Esophagus squamous epithelium (tissue), 5 donors: ENCODE data around the gene BLOC1S1. TPM values are rescaled to one million over a fixed set of nuclear protein-coding genes. Genes with fewer than 3 reads are reported as not detected.

Experiments
- DNase-seq: peaks from one replicate; lab custom pipeline; 2025; lab: John Stamatoyannopoulos, UW
- H3K27ac ChIP-seq, 4 donors: fragments of 200-600 bp; sonication (generic); one replicate each; pipeline ENCODE4 v1.5.1; 2016 to 2019; ENCODE audit warnings: mild to moderate bottlenecking in 1 of 4
- H3K27me3 ChIP-seq, 4 donors: fragments of 200-600 bp; sonication (generic); 1 replicate in 3 of 4; 2 replicates in 1 of 4; pipeline versions ENCODE4 v1.5.1 to v1.6.0; 2017 to 2021; ENCODE audit warnings: antibody characterized with exemption in 1 of 4
- H3K36me3 ChIP-seq, 3 donors: fragments of 200-600 bp; sonication (generic); one replicate each; pipeline ENCODE4 v1.5.1; 2016 to 2019
- H3K4me1 ChIP-seq, 3 donors: fragments of 200-600 bp; sonication (generic); one replicate each; pipeline ENCODE4 v1.5.1; 2017 to 2019
- H3K4me3 ChIP-seq, 4 donors: fragments of 200-600 bp; sonication (generic); 1 replicate in 3 of 4; 2 replicates in 1 of 4; pipeline ENCODE4 v1.5.1; 2016 to 2019; ENCODE audit warnings: mild to moderate bottlenecking in 2 of 4, moderate library complexity in 1 of 4
- H3K9me3 ChIP-seq, 3 donors: fragments of 200-600 bp; sonication (generic); one replicate each; pipeline ENCODE4 v1.5.1; 2016 to 2019
- POLR2A ChIP-seq, 4 donors: fragments of 450-650 bp; IDR thresholded peaks; one replicate each; pipeline ENCODE4 v1.6.1; 2017; ENCODE audit warnings: antibody characterized with exemption in 4 of 4, mild to moderate bottlenecking in 4 of 4, moderate library complexity in 3 of 4
- WGBS, 2 donors: methylation state at CpG; one replicate each; pipeline ENCODE4 v1.1.5; 2018; 5-methylcytosine and 5-hydroxymethylcytosine counted together
- intact Hi-C: fragments of 100-400 bp; cut with DNase I; formaldehyde crosslinking; loops from one replicate; pipeline ENCODE4 v1.15.0; 2022
- total RNA-seq, 4 donors: library from RNA; depleted of rRNA; stranded (reverse); fragments of >200 nt; gene quantifications; one replicate each; pipeline ENCODE4 v1.1.0, GENCODE V29; 2016
- TF ChIP-seq, protein P1 (sequence below), 6 experiments: fragments of 450-650 bp in 4 of 6; fragments of 200-600 bp in 2 of 6; sonication (generic) in 2 of 6; IDR thresholded peaks; one replicate each; pipeline ENCODE4 v1.5.1; 2016 to 2019; ENCODE audit warnings: antibody characterized with exemption in 6 of 6, mild to moderate bottlenecking in 4 of 6, moderate library complexity in 4 of 6
- donor health status: DM: yes; HTN: yes; CAD: no.

BLOC1S1 gene
- total RNA-seq, 4 donors from 2014 or later = 117 to 211 (median 178) TPM

GRCh38 chr12:55682087-55682796 is 33.6 kb upstream of the BLOC1S1 start:
- Histone ChIP-seq H3K27me3 (peaks cover 0 to 12% (median 0%) of the 10 kb centered on the region in 4 donors), H3K4me3 (peak overlapping the region in 1 of 4 donors; percentile 39), H3K9me3 (no peaks in the 10 kb centered on the region), H3K4me1 (peaks cover 6 to 15% (median 10%) of the 10 kb centered on the region in 3 donors), H3K27ac (no peak overlapping the region), H3K36me3 (no peaks in the 10 kb centered on the region)
- no peak for TF ChIP-seq POLR2A (IDR thresholded peaks at IDR 0.05)
- TF ChIP-seq, protein P1, sequence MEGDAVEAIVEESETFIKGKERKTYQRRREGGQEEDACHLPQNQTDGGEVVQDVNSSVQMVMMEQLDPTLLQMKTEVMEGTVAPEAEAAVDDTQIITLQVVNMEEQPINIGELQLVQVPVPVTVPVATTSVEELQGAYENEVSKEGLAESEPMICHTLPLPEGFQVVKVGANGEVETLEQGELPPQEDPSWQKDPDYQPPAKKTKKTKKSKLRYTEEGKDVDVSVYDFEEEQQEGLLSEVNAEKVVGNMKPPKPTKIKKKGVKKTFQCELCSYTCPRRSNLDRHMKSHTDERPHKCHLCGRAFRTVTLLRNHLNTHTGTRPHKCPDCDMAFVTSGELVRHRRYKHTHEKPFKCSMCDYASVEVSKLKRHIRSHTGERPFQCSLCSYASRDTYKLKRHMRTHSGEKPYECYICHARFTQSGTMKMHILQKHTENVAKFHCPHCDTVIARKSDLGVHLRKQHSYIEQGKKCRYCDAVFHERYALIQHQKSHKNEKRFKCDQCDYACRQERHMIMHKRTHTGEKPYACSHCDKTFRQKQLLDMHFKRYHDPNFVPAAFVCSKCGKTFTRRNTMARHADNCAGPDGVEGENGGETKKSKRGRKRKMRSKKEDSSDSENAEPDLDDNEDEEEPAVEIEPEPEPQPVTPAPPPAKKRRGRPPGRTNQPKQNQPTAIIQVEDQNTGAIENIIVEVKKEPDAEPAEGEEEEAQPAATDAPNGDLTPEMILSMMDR (IDR thresholded peaks at IDR 0.05) = no peak
- DNase-seq = no peak
- WGBS, 2 donors = 62 to 78% methylated on average over 6 to 12 of the region's 13 CpGs
- intact Hi-C loops = no loop called here

- H3K9me3 ChIP-seq = no peaks in the 10 kb centered on the region
- WGBS, 2 donors = 87 to 96% methylated on average over 7 of the region's 7 CpGs
- no peak overlapping the region for H3K27ac ChIP-seq
- H3K4me3 ChIP-seq = no peak overlapping the region
- peaks cover 6 to 15% (median 10%) of the 10 kb centered on the region in 3 donors for H3K4me1 ChIP-seq
- no peak for DNase-seq
- TF ChIP-seq POLR2A (IDR thresholded peaks at IDR 0.05) = no peak
- TF ChIP-seq, protein P1 (IDR thresholded peaks at IDR 0.05) = no peak
- intact Hi-C loops = no loop called here
- peaks cover 0 to 12% (median 0%) of the 10 kb centered on the region in 4 donors for H3K27me3 ChIP-seq
- H3K36me3 ChIP-seq = peaks cover 0 to 5% (median 0%) of the 10 kb centered on the region in 3 donors
Measured at GRCh38 chr12:55683676-55684075, 32.2 kb upstream of the BLOC1S1 start.

DNA sequence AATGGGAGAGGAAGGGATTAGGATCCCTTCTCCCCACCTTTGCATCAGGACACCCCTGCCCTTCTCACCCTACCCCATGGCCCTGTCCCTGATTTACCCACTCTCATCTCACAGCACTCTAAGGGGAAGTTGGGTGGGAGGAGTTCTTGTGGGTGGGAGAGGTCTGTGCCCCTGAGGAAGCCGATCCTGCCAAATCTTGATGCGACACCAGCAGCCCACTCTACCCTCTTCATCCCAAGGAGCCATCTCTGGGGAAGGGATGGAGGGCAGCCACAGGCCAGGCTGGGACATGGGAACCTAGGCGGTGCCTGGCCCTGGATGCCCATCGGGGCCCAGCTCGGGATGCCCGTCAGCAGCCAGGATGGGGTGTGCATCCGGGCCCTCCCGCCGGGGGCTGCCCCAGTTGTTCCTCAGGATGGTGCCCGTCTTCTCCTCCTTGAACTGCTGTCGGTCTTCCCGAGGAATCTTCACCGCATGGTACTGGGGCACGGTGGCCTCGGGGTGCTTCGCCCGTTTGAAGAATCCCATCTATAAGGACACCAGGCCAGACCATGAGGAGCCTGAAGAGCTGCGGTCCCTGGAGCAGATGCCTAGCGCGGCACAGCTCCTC is 31.0 kb upstream of the BLOC1S1 start:
- TF ChIP-seq, protein P1 (IDR thresholded peaks at IDR 0.05) = no peak
- no peak for TF ChIP-seq POLR2A (IDR thresholded peaks at IDR 0.05)
- no peak overlapping the region for H3K4me3 ChIP-seq
- no peak for DNase-seq
- H3K9me3 ChIP-seq = no peaks in the 10 kb centered on the region
- H3K27ac ChIP-seq = no peak overlapping the region
- intact Hi-C loops = no loop called here
- WGBS, 2 donors = 89% methylated on average over 5 to 10 of the region's 20 CpGs
- H3K4me1 ChIP-seq = peaks cover 6 to 15% (median 10%) of the 10 kb centered on the region in 3 donors
- H3K36me3 ChIP-seq = peaks cover 0 to 5% (median 0%) of the 10 kb centered on the region in 3 donors
- H3K27me3 ChIP-seq = peaks cover 0 to 12% (median 0%) of the 10 kb centered on the region in 4 donors

GRCh38 chr12:55685671-55686070 is 30.2 kb upstream of the BLOC1S1 start:
- 87 to 89% methylated on average over 5 of the region's 5 CpGs for WGBS, 2 donors
- H3K9me3 ChIP-seq = no peaks in the 10 kb centered on the region
- no peak for TF ChIP-seq POLR2A (IDR thresholded peaks at IDR 0.05)
- TF ChIP-seq, protein P1 (IDR thresholded peaks at IDR 0.05) = no peak
- no peak overlapping the region for H3K4me3 ChIP-seq
- H3K4me1 ChIP-seq = peaks cover 6 to 15% (median 10%) of the 10 kb centered on the region in 3 donors
- no peak for DNase-seq
- H3K27ac ChIP-seq = no peak overlapping the region
- H3K36me3 ChIP-seq = peaks cover 0 to 5% (median 0%) of the 10 kb centered on the region in 3 donors
- intact Hi-C loops = no loop called here
- H3K27me3 ChIP-seq = peaks cover 0 to 12% (median 0%) of the 10 kb centered on the region in 4 donors
